ENCODE results near the gene S100A3. TPM values are rescaled to one million over a fixed set of nuclear protein-coding genes. Genes with fewer than 3 reads are reported as not detected.
"Not testable (repeated sequence)": the region's sequence is repeated elsewhere in the genome, so short reads cannot be mapped to it uniquely, and the experiment has no call there.

Gene S100A3, protein sequence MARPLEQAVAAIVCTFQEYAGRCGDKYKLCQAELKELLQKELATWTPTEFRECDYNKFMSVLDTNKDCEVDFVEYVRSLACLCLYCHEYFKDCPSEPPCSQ
- 0.66 and 0.85 TPM in 2 replicates for total RNA-seq

DNA sequence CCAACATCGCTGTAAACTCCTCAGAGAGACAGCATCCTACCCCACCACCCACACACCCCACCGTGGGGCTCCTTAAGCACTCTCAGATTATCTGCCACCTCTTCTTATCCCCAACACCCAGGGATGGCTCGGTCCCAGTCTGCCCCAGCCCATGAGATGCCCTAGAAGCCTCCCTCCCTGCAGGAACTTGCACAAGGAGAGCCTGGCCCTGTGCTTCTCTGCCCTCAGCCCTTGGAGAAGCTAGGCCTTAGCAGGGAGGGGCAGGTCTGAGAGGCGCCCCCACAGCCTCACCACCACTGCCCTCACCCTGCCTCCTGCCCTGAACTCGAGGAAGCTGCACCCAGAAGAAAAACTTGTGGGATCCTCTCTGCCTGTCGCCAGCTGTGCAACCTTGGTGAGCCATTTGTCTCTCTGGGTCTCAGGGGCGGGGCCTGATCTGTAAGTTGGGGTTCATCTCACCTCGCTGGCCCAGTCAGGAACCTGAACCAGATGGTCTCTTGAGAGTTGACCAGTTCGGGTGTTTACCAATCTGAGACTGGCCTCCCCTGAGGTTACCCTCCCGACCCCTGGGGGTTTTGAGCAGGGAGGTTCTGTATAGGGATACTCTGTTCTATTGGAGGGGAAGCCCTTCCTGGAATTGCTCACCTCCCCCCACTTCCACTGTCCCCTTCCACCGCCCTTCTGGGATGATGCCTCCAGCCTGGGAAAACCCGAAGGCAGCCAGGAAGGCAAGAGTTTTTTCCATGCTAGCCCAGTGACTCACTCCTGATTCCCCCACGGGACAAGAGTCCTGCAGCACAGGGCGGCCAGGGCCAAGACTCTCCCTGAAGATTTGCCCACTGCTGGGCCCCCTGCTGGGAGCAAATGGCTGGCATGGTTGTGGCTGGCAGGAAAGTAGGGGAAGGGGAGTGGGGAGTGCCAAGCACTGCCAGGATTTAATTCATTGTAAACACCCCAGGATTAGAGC, at the start of gene S100A3:
Gene S100A3, minus strand, starts transcription at position 537 of the 967 bp plus-strand sequence. CDS start 773 bp downstream, outside the sequence.
- DNase-seq (ENCODE audit: low read depth, low spot score) = no peak

DNA sequence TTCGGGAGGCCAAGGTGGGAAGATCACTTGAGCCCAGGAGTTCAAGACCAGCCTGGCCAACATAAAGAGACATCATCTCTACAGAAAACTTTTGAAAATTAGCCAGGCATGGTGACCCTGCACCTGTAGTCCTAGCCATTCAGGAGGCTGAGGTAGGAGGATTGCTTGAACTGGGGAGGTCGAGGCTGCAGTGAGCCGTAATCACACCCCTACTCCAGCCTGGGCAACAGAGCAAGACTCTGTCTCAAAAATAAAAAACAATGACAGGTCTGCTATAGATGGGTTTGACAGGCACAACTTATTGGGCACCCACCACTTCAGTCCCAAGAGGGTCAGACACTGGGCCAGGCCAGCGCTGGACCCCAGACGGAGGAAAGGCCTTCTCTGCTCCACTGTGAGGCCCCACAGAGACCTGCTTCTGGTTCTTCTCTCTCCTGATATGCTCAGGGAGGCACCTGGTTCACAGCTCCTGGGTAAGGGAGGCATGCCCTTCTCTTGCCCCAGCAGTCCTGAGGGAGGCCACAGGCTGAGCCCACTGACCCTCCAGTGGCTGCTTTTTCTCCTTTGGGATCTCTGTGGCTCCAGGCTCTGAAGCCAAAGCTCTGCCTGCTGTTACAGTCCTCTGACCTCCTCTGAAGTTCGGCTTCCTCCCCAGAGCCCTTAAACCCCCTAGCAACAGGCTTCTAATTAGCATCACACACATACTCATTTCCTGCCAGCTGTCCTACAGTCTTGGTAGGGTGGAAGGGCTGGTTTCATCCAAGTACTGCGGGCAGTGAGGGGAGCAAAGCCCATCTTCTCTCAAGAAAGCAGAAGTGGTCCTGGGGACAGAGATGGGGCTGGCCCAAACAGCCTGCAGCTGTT, 49.5 kb upstream of the S100A3 start:
- peak; percentile 75 for DNase-seq (ENCODE audit: low read depth, low spot score)

DNA sequence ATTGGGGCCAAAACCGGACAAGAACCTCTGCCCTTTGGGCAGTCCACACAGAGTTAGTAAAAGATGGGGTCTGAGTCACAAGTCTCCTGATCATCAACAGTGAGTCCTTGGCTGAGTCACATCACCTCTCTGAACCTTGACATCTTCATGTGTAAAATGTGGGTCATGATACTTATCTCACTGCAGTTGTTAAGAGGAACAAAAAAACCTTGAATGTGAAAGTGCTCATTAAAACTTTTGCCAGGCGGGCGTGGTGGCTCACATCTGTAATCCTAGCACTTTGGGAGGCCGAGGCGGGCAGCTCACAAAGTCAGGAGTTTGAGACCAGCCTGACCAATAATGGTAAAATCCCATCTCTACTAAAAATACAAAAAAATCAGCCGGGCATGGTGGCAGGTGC, 48.1 kb upstream of the S100A3 start:
- DNase-seq (ENCODE audit: low read depth, low spot score) = no peak

DNA sequence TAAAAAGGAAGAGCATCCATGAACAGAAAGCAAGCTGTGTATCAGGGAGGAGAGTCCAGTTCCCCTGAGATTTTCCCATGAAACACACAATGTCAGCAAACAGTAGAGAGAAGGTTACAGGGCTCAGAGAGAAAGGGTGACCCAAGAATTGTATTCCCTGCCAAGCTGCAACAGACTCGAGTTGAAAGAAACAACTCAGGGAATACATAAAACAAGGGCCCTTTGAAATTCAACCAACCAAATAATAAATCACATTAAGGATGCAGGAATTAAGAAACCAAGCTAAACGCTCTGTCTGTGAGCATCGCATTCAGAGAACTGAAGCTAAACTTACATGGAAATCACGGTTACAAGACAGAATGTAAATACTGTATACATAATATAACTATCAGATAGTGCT, 43.7 kb upstream of the S100A3 start:
- no peak for DNase-seq (ENCODE audit: low read depth, low spot score)

DNA sequence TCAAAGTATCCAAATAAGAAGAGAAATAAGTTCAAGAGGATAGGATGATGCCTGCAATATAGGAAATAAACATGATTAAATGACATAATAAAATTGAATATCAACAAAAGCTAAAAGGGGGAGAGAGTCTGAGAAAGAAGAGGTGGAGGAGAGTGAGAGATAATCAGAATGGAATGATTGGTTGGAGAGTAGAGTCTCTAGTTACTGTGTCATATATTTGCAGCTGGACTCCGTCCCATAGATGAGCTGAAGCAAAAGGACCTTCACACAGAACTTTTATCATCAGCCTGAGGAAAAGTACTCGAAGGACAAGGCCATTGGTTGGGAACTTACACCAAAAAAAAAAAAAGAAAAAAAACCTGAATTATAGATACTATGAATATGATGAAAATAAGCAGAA, 39.4 kb upstream of the S100A3 start:
- DNase-seq (ENCODE audit: low read depth, low spot score) = no peak

DNA sequence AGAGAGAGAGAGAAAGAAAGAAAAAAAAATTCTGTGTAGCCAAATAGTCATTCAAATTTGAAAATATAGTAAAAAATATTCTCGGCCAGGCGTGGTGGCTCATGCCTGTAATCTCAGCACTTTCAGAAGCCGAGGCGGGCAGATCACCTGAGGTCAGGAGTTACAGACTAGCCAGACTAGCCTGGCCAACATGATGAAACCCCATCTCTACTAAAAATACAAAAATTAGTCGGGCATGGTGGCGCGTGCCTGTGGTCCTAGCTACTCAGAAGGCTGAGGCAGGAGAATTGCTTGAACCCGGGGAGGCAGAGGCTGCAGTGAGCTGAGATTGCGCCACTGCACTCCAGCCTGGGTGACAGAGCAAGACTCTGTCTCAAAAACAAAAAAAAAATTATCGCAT, 39.0 kb upstream of the S100A3 start:
- DNase-seq (ENCODE audit: low read depth, low spot score) = not testable (repeated sequence)

DNA sequence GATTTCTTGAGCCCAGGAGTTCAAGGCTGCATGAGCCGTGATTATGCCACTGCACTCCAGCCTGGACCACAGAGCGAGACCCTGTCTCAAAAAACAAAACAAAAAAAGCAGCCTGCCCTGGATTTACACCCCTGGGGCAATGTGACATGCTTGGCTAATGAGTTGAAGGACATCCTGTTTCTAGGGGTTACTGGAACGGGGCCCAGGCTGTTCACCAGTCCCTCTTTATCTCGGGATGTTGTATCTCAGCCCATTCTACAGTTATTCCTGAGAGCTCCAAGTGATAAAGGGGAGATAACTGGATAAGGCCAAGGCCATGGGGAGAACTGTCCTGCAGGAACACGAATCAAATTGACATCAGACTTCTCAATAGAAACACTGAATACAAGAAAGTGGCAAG, 38.3 kb upstream of the S100A3 start:
- no peak for DNase-seq (ENCODE audit: low read depth, low spot score)

DNA sequence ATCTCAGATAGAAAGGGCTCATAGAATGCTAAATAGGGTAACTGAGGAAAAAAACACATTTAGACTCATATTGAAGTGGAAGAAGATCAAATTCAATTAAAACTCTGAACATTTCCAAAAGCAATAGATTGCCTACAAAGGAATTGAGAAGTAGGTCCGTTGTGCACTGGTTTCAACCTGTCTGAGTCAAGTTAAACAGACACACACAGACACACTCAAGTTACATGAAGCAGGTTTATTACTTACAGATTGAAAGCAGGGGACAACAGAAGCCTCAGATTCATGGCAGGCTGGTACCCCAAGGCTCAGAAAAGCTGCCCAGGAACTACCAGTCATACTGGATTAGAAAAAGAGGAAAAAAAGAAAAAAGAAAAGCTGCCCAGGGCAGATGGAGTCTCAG, 37.3 kb upstream of the S100A3 start:
- no peak for DNase-seq (ENCODE audit: low read depth, low spot score)

DNA sequence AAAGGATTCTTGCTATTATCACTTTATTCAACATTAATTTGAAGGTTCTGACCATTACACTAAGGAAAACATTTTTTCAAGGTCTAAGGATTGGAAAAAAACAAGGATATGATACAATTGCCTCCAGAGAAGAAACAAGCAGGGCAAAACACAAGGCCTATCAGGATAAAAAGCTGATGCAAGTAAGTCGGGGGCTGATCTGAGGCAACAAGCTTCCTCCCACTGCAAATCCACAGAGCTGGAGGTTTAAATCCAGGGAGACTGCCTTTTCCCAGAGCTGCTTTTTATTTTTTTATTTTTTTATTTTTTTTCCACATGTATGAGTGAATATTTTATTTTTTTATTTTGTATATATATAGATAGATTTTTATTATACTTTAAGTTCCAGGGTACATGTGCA, 35.9 kb upstream of the S100A3 start:
- DNase-seq (ENCODE audit: low read depth, low spot score) = no peak

DNA sequence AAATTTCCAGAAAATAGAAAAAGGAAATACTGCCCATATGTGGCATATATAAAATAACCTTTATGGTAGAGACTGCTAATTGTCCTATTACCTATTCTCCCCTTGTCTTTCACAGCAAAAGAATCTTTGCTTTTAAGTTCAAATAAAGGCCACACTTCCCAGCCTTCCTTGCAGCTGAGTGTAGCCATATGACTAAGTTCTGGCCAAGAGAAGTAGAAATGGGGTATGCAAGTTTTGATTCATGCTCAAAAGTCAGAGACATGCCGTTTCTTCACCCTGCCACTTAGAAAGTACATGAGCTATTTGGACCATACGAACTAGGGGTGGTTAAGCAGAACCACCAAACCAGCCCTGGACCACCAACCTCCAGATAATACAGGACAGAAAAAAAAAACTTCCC, 34.9 kb upstream of the S100A3 start:
- no peak for DNase-seq (ENCODE audit: low read depth, low spot score)

DNA sequence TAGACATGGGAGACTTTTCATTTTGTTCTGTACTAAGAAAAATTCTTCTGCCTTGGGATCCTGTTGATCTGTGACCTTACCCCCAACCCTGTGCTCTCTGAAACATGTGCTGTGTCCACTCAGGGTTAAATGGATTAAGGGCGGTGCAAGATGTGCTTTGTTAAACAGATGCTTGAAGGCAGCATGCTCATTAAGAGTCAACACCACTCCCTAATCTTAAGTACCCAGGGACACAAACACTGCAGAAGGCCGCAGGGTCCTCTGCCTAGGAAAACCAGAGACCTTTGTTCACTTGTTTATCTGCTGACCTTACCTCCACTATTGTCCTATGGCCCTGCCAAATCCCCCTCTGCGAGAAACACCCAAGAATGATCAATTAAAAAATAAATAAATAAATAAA, 34.5 kb upstream of the S100A3 start:
- not testable (repeated sequence) for DNase-seq (ENCODE audit: low read depth, low spot score)

DNA sequence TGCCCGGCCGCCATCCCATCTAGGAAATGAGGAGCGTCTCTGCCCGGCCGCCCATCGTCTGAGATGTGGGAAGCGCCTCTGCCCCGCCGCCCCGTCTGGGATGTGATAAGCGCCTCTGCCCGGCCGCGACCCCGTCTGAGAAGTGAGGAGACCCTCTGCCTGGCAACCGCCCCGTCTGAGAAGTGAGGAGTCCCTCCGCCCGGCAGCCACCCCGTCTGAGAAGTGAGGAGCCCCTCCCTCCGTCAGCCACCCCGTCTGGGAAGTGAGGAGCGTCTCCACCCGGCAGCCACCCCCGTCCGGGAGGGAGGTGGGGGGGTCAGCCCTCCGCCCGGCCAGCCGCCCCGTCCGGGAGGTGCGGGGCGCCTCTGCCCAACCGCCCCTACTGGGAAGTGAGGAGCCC, 33.8 kb upstream of the S100A3 start:
- DNase-seq (ENCODE audit: low read depth, low spot score) = not testable (repeated sequence)

DNA sequence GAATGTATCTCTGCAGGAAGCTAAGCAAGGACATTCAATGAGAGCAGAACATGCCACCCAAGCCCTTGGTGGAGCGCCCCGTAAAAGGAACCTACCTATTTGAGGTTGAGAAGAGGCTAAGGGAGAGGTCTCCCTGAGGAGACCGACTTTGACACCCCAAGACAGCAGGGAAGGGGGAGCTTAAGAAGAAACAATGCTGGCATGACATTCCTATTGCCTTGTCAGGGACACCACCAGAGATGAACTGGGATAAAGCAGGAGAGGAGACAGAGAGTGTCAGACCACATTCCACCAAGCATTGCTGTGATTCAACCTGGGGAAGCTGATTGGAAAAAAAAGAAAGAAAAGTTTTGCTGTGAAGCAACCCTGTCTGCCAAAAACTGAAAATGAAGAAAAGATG, 29.9 kb upstream of the S100A3 start:
- no peak for DNase-seq (ENCODE audit: low read depth, low spot score)

DNA sequence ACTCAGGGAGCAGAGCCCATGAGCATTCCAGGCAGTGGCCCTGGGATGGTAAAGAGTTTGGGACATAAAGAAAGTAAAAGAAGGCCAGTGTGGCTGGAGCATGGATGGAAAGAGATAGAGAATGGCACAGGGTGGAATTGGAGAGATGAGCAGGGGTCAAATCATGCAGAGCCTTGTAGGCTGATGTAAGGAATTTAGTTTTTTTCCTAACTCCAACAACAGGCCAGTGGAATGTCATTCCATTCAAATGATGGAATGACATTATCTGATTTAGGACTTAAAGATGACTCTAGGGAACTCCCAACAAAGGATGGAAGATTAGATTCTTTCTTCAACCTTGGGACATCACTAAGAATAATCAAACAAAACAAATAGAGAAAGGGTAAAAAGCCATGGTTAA, 29.4 kb upstream of the S100A3 start:
- no peak for DNase-seq (ENCODE audit: low read depth, low spot score)

DNA sequence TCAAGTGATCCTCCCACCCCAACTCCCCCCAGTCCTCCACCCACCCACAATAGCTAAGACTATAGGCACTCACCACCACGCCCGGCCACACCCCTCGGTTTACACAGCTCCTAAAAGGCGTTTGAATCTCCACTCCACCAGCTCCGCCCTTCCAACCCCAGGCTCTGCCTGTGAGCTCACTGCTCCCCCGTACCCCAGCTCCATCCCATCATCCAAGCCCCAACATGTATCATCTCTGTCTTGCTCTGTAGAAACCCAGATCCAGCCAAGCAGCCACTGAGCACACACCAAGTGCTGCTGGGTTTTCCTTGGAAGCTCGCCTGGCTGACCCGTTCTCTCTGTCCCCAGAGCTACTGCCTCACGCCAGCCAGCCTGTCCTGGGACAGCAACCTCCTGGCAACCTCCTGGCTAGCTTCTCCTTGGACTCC, 28.6 kb upstream of the S100A3 start:
- no peak for DNase-seq (ENCODE audit: low read depth, low spot score)

DNA sequence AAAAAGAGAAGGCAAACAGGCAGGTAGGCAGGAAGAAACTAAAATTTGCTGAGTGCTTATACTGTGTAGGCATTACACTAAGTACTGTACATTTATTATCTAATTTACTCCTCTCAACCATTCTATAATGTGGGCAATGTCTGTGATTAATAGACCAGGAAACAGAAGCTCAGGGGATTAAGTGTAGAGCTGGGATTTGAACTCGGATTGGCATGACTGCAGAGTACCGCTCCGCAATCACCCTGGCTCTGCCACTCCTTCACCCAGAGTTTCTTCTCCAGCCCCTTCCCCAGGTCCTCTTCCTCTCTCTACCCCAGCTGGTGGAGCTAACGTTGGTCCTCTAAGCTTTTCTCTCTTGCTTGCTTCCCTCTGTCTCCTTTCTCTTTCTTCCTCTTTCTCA, 28.1 kb upstream of the S100A3 start:
- DNase-seq (ENCODE audit: low read depth, low spot score) = no peak

DNA sequence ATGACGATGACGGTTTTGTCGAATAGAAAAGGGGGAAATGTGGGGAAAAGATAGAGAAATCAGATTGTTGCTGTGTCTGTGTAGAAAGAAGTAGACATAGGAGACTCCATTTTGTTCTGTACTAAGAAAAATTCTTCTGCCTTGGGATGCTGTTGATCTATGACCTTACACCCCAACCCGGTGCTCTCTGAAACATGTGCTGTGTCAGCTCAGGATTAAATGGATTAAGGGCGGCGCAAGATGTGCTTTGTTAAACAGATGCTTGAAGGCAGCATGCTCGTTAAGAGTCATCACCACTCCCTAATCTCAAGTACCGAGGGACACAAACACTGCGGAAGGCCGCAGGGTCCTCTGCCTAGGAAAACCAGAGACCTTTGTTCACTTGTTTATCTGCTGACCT, 26.4 kb upstream of the S100A3 start:
- not testable (repeated sequence) for DNase-seq (ENCODE audit: low read depth, low spot score)

DNA sequence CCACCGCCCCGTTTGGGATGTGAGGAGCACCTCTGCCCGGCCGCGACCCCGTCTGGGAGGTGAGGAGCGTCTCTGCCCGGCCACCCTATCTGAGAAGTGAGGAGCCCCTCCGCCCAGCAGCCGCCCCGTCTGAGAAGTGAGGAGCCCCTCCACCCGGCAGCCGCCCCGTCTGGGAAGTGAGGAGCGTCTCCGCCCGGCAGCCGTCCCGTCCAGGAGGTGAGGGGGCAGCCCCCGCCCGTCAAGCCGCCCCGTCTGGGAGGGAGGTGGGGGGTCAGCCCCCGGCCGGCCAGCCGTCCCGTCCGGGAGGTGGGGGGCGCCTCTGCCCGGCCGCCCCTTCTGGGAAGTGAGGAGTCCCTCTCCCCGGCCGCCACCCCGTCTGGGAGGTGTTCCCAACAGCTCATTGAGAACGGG, 26.0 kb upstream of the S100A3 start:
- DNase-seq (ENCODE audit: low read depth, low spot score) = not testable (repeated sequence)

DNA sequence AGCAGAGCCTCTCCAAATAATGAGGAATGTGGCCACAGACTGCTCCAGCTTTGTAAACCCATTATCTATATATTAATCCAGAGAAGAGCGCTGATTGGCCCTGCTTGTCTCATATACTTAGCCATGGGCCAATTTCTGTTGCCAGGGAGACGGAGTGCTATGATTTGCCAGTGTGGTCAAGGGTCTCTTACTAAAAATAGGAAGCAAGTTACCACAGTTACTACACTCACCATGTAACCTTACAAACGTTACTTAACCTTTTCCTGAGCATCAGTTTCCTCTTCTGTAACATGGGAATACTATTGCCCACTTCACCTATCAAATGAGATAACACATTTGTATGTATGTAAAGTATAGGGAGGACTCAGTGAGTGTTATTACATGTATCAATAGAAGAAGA, 24.3 kb upstream of the S100A3 start:
- DNase-seq (ENCODE audit: low read depth, low spot score) = no peak

DNA sequence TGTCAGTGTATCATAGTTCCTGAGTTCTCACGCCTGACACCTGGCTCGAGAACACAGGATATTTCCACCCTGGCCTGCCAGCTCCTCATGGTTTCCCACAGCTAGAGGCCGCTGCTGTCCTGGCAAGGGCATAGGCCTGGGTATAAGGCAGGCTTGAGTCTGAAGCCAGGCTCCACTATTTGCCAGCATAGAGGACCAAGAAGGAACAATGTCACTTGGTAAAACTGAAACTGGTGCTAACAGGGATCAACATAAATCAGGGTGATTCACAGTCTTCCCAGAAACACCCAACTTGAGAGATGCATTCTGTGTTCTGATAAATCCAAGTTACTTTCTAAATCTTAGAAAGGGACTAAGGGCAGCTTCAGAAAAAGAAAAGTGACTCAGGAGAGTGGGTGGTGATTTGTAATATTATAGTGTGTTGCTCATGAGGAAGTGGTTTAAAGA, 23.5 kb upstream of the S100A3 start:
- DNase-seq (ENCODE audit: low read depth, low spot score) = peak; percentile 76

DNA sequence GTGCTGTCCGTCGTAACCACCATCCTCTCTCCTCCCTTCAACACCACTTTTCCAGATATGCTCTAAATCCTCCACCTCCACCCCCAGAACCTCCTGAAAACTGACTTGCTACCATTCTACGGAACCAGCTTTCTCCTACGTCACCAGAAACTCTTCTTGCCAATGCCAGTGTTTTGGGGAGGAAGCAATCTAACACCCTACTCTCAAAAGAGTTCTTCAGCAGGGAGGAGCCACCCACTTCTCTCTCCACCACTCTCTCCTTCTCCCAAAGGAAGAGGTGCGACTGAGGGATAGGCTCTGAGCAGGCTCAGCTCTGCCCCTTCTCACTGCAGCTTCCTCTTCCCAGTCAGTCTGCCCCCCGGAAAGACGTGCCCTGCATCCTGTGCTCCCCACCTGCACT, 22.6 kb upstream of the S100A3 start:
- no peak for DNase-seq (ENCODE audit: low read depth, low spot score)

DNA sequence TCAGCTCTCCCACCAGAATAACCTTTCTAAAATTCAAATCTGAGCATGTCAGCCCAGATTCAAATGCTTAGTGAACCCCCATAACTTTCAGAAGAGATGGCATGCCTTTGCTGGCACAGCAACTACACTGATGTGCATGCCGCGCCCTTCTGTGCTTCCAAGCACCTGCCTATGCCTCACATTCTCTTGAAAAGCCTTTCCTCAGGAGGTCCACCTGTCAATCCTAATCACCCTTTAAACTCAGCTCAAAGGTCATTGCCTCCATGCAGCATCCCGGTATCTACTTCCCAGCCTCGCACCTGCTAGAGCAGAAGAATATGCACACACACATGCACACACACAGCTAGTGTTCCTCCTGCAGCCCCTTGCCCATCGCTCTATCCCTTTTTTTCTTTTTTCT, 21.8 kb upstream of the S100A3 start:
- DNase-seq (ENCODE audit: low read depth, low spot score) = no peak

All from pulmonary artery endothelial cell (primary cell).